Measurements from ENCODE around the gene ZNF784. TPM values are rescaled to one million over a fixed set of nuclear protein-coding genes. Genes with fewer than 3 reads are reported as not detected.
A peak's percentile ranks its signal among the peaks of the same experiment; 100 is the strongest.

The ZNF784 gene
- total and polyA plus RNA-seq, 2 of the 13 experiments (the other 11 are each of a cell fraction or from before 2014, with no cell fraction given) = 4.1 to 4.2 TPM

- TF ChIP-seq DNMT1 (CRISPR knock-in tag; IDR thresholded peaks at IDR 0.05) = 0 out of 2 replicates have a peak, but pooled peaks have one; percentile 77
- TF ChIP-seq ZNF121 (CRISPR knock-in tag; IDR thresholded peaks at IDR 0.05) = peak; percentile 37; the same call in 1 of the 2 replicates
- TF ChIP-seq ZNF619 (CRISPR knock-in tag; IDR thresholded peaks at IDR 0.05) = no peak
- TF ChIP-seq PHF8 (CRISPR knock-in tag; IDR thresholded peaks at IDR 0.05) = peak; percentile 20; the same call in 1 of the 2 replicates
- TF ChIP-seq ZC3H4 (CRISPR knock-in tag; IDR thresholded peaks at IDR 0.05; ENCODE audit: borderline replicate concordance) = no peak
- 0 out of 2 replicates have a peak, but pooled peaks have one; percentile 34 for TF ChIP-seq ZNF296 (CRISPR knock-in tag; conservative IDR thresholded peaks at IDR 0.05)
- peak; percentile 65 for TF ChIP-seq RBM39 (IDR thresholded peaks at IDR 0.05; ENCODE audit: low read depth, low read length, poor library complexity, severe bottlenecking)
- TF ChIP-seq ZNF496 (CRISPR knock-in tag; IDR thresholded peaks at IDR 0.05; ENCODE audit: insufficient replicate concordance) = no peak
- TF ChIP-seq ZNF761 (CRISPR knock-in tag; conservative IDR thresholded peaks at IDR 0.05) = no peak
- no peak for TF ChIP-seq LCORL (IDR thresholded peaks at IDR 0.05)
- peak; percentile 15; the same call in 1 of the 2 replicates for TF ChIP-seq LCORL (CRISPR knock-in tag; IDR thresholded peaks at IDR 0.05)
- no peak for TF ChIP-seq ZNF713 (CRISPR knock-in tag; IDR thresholded peaks at IDR 0.05)
- no peak for TF ChIP-seq THAP8 (CRISPR knock-in tag; IDR thresholded peaks at IDR 0.05; ENCODE audit: borderline replicate concordance)
- TF ChIP-seq PRMT3 (CRISPR knock-in tag; IDR thresholded peaks at IDR 0.05; ENCODE audit: borderline replicate concordance, low read depth) = no peak
- no peak for TF ChIP-seq ZNF484 (CRISPR knock-in tag; IDR thresholded peaks at IDR 0.05; ENCODE audit: borderline replicate concordance, low read depth)
- TF ChIP-seq BCLAF1 (IDR thresholded peaks at IDR 0.05) = no peak
- TF ChIP-seq BRD4 (CRISPR knock-in tag; IDR thresholded peaks at IDR 0.05) = peak; percentile 30; the same call in 1 of the 2 replicates
- no peak for TF ChIP-seq CAMTA2 (CRISPR knock-in tag; IDR thresholded peaks at IDR 0.05; ENCODE audit: borderline replicate concordance)
- no peak for TF ChIP-seq TCF12 (IDR thresholded peaks at IDR 0.05)
- TF ChIP-seq TCF12 (CRISPR knock-in tag; IDR thresholded peaks at IDR 0.05) = no peak
- no peak for TF ChIP-seq IRF1 (CRISPR knock-in tag; IDR thresholded peaks at IDR 0.05; ENCODE audit: low read depth)
- 0 out of 2 replicates have a peak, but pooled peaks have one; percentile 4 for TF ChIP-seq POGK (CRISPR knock-in tag; conservative IDR thresholded peaks at IDR 0.05)
- no peak for TF ChIP-seq HES4 (CRISPR knock-in tag; IDR thresholded peaks at IDR 0.05; ENCODE audit: borderline replicate concordance)
- TF ChIP-seq SP2 (CRISPR knock-in tag; IDR thresholded peaks at IDR 0.05) = no peak
These were observed 16.4 kb upstream of the ZNF784 start, which contains the start of gene ZNF580 (continued) for GRCh38 chr19:55640577-55641425.

All from HepG2 (cell line).